Urothelium cell line (cell line): ENCODE measurements around the gene BCAR3.
A peak's percentile ranks its signal among the peaks of the same experiment; 100 is the strongest.
"Not testable (repeated sequence)": the region's sequence is repeated elsewhere in the genome, so short reads cannot be mapped to it uniquely, and the experiment has no call there.

ENCODE experiments used
- DNase-seq: peaks from one replicate; pipeline ENCODE4 v3.0.0; 2011; ENCODE audit warnings: low spot score, mixed read lengths
- FAIRE-seq: peaks from 2 replicates; lab custom pipeline; 2011; peaks lifted over from hg19 to GRCh38; lab: Jason Lieb, UNC

The BCAR3 gene

GRCh38 chr1:93690341-93690740 lies 8.7 kb upstream of the BCAR3 start:
- no peak for FAIRE-seq
- DNase-seq = no peak

DNA sequence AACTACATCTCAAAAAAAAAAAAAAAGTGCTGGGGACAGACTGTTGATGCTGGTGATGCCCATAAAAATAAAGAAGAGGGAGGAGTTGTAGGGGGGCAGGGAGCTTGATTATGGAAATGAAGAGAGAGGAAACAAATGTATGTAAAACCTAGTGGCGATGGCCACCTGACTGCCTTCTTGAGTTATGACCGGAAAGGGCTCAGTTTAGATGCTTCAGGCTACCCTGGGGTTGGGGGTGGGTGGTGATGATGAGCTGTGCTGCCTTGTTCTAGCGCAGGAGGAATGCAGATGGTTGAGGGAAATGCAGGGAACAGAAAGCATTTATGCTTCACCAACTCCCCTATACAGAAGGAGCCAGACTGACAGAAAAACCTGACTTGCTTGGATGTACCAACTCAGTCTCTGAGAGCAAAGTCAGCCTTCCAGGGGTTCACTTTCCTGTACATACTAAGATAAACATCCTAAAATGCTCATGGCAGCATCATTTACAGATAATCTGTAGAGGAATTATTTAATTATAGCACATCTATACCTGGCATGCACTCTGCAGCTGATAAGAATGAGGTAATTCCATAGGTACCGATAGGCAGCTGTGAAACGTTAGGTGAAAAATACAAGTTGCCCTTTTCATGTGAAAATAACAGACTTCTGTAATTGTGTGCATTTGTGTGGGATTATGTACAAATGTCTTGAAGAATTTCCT lies 8.0 kb upstream of the BCAR3 start:
- no peak for FAIRE-seq
- DNase-seq = no peak

DNA sequence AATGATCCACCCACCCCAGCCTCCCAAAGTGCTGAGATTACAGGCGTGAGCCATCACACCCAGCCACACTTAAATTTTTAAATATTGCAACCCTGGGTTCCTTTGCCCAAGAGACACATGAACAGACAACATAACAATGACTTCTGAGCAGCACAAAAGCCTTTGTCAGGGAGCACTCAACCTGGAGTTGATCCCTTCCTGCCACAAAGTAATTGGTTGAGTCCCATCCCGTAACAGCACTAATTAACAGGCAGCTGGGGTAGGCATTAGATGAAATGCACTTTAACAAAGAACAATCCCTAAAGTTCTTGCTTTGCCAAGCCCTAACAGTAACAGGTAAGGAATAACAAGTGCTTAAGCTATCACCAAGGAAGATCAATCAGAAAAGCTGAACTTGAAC lies 5.9 kb upstream of the BCAR3 start:
- no peak for FAIRE-seq
- no peak for DNase-seq

GRCh38 chr1:93686504-93687250 lies 5.0 kb upstream of the BCAR3 start:
- no peak for FAIRE-seq
- DNase-seq = no peak

DNA sequence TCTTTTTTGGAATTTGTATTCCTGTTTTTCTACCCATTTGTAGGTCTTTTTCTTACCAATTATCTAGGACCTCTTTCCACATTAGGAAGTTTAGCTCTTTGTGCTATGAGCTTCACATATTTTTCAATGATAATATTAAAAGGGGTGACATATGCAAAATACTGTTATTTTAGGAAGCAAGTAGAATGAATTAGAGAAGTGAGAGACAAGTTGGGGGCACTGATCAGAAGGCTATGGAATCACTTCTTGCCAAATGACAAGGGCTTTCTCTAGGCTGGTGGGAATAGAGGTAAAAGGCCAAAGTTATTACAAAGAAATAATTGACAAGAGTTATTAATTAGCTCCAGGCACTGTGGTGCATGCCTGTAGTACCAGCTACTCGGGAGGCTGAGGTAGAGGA lies 4.3 kb upstream of the BCAR3 start:
- FAIRE-seq = no peak
- no peak for DNase-seq

GRCh38 chr1:93683234-93683633 lies 1.6 kb upstream of the BCAR3 start:
- no peak for FAIRE-seq
- DNase-seq = no peak

DNA sequence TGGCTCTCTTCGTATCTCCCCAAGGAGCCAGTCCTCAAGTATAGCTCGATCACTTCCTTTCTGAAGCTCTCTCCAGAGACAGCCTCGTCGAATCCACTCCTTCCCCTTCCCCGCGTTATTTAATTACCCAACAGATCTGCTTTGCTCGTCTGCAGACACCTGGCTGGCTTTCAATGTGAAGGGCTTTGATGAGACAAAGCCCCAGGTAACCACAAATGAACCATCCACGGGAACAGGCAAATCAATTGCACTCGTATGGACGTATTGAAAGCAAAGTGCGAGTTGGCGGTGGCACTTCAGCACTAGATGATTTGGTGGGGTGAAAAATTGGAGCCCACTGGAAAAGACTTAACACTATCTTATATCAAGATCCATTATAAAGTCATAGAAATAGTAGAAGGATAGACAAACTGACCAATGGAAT lies 364 bp upstream of the BCAR3 start:
- no peak for DNase-seq

GRCh38 chr1:93680420-93681100 lies 1.1 kb downstream of the BCAR3 start:
- FAIRE-seq (peak; percentile 27), DNase-seq (peak; percentile 92)

More for the DNA sequence above, 364 bp upstream of the BCAR3 start:
- FAIRE-seq = no peak

GRCh38 chr1:93680076-93680419 lies 1.6 kb downstream of the BCAR3 start:
- FAIRE-seq (no peak), DNase-seq (no peak)

DNA sequence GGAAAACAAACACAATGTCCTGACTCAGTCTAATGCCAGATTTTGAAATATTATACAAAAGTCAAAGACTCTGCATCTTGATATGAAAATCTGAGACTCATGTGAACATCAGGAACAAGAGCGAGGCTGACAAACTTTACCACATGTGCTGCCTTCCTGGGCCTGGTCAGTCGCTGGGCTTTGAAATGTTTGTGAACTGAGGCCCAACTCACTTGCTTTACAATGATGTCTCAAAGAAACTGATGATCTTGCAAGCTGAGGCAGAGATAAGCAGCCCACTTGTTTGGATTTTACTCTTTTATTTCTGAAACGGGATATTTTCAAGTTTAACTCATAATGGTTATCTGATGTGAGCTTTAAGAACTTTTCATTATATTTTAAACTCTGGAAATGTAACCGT lies 2.1 kb downstream of the BCAR3 start:
- DNase-seq (no peak), FAIRE-seq (no peak)

GRCh38 chr1:93678946-93679480 lies 2.6 kb downstream of the BCAR3 start:
- no peak for FAIRE-seq

DNA sequence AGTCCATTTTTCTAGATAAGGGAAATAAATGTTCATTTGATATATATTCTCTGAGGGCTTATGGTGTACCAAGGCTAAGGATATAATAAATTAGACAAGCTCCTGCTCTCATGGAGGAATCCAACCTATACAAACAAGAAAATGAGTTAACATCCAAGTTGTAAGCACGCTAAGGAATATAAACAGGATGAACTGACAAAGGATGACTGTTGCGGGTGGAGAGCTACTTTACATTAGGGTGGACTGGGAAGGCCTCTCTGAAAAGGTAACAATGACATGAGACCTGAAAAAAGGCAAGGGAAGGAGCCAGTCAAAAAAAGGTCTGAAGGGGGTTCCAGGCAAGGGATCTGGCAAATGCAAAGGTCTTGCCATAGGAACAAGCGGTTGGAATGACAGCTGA lies 3.1 kb downstream of the BCAR3 start:
- FAIRE-seq = no peak
- no peak for DNase-seq

More at GRCh38 chr1:93678946-93679480, 2.6 kb downstream of the BCAR3 start:
- DNase-seq = no peak

DNA sequence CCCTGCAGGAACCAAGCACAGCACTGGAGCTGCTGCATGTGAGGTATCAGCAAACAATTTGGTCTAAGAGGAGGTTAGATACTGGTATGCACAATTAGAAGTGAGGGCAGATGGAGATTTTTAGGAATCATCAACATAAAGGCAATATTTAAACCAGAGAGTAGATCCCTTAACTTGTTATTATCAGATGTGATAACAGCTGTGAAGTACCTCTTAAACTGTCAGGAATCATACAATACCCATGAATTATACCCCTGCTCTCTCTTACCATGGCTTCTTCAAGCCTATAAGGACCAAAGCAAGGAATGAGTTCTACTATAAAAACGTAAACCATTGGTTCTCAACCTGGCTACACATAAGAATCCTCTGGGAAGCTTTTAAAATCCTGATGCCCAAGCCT lies 3.9 kb downstream of the BCAR3 start:
- DNase-seq = no peak
- no peak for FAIRE-seq

GRCh38 chr1:93676427-93676826 lies 5.2 kb downstream of the BCAR3 start:
- no peak for DNase-seq
- FAIRE-seq = no peak

DNA sequence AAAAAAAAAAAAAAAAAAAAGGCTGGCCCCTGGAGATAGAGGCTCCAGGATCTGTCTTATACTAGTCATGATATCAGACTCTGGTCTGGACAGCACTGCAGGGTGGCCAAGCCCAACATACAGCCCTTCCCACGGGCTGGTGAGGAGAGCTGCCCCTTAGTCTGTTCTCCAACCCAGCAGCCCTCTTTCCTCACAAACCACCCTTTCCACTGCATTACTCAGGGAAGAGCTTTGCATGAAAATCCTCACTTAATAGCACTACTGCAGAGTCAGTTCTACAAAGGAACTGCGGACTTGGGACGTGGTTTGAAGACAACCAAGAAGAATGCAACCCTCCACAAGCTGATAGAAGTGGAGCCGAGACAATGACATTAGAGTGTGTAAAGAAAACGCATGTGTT lies 5.7 kb downstream of the BCAR3 start:
- DNase-seq = no peak
- no peak for FAIRE-seq

GRCh38 chr1:93675271-93675670 lies 6.4 kb downstream of the BCAR3 start:
- DNase-seq (no peak), FAIRE-seq (no peak)

DNA sequence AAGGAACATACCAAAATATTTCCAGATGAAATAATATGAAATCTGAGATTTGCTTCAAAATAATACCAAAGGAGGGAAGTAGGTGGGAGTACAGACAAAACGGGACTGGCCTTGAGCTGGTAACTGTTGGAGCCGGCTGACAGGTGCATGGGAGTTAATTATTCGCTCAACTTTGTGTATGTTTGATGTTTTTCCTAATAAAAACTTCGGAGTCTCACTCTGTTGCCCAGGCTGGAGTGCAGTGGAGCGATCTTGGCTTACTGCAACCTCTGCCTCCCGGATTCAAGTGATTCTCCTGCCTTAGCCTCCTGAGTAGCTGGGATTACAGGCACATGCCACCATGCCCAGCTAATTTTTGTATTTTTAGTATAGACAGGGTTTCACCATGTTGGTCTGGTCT lies 7.6 kb downstream of the BCAR3 start:
- DNase-seq, FAIRE-seq: not testable (repeated sequence)

GRCh38 chr1:93673163-93673829 lies 8.3 kb downstream of the BCAR3 start:
- FAIRE-seq = no peak
- DNase-seq = no peak

GRCh38 chr1:93672477-93673162 lies 9.0 kb downstream of the BCAR3 start:
- DNase-seq (no peak), FAIRE-seq (no peak)

GRCh38 chr1:93672069-93672468 lies 9.6 kb downstream of the BCAR3 start:
- FAIRE-seq = no peak
- DNase-seq = no peak
